AG10803 (cell line): ENCODE results near the gene EVA1C.

ENCODE experiments used
- DNase-seq: peaks from one replicate; pipeline ENCODE4 v3.0.0; 2010; ENCODE audit warnings: low read depth
- H3K4me3 ChIP-seq: 2 replicates; pipeline ENCODE4 v1.5.1; 2011; ENCODE audit warnings: mild to moderate bottlenecking, low read length, control low read depth
- TF ChIP-seq, protein P1 (sequence below): conservative IDR thresholded peaks from 2 replicates; pipeline ENCODE4 v1.5.1; 2011; ENCODE audit warnings: mild to moderate bottlenecking, low read length, control low read depth, inconsistent platforms

EVA1C gene

DNA sequence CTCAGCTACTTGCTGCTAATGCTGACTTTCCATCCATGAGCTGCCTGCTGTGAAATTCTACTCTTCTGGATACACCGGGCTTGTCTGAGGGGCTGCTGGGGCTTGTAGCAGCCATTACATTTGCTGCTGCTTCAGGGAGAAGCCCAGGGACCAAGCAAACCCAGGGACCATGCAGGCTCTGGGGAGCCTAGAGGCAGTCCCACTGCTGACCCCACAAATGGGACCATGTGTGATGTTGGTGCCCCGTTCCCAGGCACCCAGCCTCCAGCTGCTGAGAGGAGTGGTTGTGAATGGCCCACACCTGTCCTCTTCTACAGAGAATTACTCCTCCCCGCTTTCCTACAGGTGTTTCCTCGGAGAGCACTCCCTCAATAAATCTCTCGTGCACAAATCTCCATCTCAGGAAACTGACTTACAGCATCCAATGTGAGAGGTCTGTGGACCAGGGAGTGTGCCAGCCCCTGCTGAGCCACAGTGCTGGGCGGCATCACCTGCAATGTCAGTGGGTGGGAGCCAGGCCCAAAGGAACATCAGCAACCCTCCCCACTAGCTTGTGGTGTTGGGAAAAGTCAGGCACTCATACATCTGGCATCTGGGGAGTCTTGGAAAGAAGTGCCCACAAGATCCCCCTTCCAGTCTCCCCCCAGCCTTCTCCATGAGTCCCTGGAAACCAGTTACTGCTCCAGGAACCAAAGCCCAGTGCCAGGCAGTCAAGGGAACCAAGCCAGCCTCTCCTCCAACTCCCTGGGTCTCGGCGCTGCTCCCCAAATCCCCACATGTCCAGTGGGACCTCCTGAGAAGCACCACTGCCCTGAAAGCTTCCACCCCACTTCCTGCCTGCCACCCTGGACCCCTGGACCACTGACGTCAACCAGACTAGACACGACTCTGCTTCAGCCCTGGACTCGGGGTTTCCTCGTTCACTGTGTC lies 107.7 kb downstream of the EVA1C start:
- TF ChIP-seq, protein P1, sequence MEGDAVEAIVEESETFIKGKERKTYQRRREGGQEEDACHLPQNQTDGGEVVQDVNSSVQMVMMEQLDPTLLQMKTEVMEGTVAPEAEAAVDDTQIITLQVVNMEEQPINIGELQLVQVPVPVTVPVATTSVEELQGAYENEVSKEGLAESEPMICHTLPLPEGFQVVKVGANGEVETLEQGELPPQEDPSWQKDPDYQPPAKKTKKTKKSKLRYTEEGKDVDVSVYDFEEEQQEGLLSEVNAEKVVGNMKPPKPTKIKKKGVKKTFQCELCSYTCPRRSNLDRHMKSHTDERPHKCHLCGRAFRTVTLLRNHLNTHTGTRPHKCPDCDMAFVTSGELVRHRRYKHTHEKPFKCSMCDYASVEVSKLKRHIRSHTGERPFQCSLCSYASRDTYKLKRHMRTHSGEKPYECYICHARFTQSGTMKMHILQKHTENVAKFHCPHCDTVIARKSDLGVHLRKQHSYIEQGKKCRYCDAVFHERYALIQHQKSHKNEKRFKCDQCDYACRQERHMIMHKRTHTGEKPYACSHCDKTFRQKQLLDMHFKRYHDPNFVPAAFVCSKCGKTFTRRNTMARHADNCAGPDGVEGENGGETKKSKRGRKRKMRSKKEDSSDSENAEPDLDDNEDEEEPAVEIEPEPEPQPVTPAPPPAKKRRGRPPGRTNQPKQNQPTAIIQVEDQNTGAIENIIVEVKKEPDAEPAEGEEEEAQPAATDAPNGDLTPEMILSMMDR, result no peak
- no peak overlapping the region for H3K4me3 ChIP-seq
- no peak for DNase-seq

DNA sequence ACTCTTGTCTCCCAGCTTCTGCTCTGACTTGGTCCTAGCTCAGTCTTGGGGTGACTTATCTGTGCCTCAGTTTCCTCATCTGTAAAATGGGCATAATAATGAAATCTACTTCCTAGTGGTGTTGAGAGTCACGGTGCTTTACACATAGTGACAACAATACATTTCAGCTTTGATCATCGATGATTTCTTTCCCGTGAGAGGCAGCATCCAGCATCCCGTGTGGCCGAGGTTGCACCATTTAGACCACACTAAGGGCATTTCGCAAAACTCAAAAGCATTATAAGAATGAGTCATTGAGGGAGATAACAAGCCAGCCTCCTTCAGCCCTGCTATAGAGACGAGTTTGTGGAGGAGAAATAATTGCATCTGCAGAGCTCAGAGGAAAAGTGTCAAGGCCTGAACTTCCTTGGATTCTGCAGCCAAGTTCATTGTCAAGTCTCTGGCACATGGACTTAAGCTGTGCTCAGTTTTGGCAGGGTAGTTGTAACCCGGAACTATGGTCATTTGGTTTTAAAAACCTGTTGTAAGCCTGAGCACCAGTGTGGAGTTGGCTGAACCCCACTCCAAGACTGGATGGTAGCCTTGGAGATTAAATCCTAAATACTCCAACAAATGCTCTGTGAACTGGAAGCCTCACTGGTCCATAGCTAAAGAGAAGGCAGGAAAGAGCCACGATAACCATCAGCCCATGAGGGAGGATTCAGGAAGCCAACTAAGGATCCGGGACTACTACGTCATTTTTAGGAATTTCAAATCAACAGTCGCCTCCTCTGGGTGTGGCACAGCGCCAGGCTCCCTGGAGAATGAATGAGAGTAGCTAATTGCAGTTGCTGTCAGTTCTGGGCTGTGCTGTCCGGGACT lies 108.6 kb downstream of the EVA1C start:
- peak; percentile 97 for DNase-seq
- TF ChIP-seq, protein P1, result no peak
- no peak overlapping the region for H3K4me3 ChIP-seq

DNA sequence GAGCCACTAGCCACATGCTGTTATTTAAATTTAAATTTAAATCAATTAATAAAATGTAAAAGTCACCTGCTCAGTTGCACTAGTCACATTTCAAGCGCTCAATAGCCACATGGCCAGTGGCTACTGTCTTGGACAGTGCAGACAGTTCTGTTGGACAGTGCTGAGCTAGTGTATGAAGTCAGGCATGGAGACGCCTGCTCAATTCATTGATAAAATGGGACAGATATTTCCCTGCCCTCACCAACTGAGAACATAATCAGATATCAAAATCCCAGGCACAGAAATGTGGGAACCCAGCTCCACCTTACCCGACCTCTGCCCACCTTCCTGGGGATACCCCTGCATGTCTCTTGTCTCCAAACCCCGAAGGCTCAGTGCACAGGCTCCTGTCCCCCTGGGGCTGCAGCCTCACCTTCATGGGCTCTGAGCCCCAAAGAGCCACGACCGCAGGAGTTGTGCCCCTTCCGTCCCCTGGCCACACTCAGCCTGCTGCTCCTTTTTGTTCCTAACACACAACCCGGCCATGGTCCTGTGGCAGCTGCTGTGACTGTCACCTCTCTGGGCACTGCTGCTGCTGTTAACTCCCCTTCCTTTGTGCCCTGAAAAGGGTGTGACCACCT lies 109.3 kb downstream of the EVA1C start:
- no peak overlapping the region for H3K4me3 ChIP-seq
- TF ChIP-seq, protein P1, result no peak
- DNase-seq, result no peak

DNA sequence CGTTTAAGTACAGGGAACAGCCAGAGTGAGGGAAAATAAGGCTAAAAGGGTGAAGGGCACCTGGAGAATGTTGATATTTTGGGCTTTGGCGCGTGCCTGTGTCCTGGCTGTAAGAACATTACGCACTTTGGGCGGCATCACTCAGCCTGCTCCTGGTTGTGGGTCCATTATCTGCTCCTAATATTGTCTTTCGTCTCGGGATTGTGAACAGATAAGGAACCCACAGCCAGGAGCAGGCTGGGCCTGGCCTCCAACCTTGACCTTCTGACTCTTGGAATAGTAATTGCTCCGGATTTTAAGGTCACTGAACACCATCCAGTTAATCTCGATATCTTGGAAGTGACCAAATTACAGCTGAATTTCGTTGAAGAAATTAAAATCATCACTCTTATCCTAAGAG lies 111.0 kb downstream of the EVA1C start:
- no peak overlapping the region for H3K4me3 ChIP-seq
- no peak for DNase-seq
- TF ChIP-seq, protein P1, result no peak

DNA sequence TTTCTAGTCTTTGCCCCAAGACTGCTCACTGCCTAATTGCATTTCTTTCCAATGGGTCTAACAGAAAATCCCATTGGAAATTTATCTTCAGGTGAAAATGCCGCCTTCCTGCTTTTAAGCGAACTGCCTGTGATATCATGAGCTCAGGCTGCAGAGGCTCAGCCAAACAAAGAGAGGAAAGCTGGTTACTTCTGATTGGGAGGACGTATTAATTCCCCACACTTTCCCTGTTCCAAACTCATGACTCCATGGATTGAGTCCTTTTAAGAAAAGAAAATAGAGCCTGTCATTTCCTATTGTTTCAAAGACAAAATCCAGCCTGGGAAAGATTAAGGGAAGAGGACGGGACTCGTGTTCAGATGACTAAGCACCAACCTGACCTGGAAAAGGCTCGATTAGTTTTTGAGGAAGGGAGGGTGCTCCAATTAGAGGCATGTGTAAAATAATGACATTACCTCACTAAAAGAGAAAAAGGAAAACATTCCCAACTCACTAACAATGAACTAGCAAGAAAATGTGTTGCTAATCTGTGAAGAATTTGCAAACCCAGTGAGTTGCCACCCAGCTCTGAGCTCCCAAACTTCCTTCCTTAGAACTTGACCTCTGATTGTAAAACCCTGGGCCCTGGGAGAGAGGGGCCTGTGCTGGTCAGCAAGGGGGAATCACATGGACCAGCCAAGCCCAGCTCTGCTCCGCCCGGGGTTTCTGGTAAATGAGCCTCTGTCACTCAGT lies 111.6 kb downstream of the EVA1C start:
- TF ChIP-seq, protein P1, result no peak
- no peak overlapping the region for H3K4me3 ChIP-seq
- peak; percentile 86 for DNase-seq

DNA sequence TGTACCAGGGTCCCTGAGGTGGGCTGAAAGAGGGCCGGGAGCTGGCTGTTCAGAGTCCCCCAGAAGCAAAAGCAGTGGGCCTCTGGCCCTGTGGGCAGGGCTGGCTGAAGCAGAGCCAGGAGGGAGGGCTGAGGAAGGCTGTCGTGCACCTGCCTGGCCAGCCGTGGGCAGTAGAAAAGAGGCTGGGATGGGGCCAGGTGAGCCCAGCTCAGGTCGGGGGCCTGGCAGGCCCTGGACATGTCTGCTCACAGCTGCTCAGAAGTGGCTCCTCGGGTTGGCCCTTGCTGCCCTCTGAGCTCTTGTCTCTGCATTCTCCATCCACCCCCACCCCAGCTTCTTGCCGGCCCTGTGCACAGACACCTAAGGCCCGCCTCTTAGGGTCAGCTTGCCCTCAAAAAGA lies 112.8 kb downstream of the EVA1C start:
- TF ChIP-seq, protein P1, result no peak
- H3K4me3 ChIP-seq, result no peak overlapping the region
- DNase-seq, result no peak
